ENCODE data around the gene CDK5RAP3.

The CDK5RAP3 gene

GRCh38 chr17:48026502-48027321 lies 55.8 kb downstream of the CDK5RAP3 start:
- Histone ChIP-seq H3K4me3 (ENCODE audit: low read length) (no peak overlapping the region), H3K9me3 (ENCODE audit: insufficient read depth, low read depth, low read length) (no peaks in the 10 kb centered on the region), H3K4me1 (ENCODE audit: insufficient read depth, low read length) (peaks cover 17% of the 10 kb centered on the region), H3K27ac (ENCODE audit: low read depth, low read length) (no peak overlapping the region), H3K27me3 (ENCODE audit: insufficient read depth, low read length) (peaks cover 27% of the 10 kb centered on the region), H3K9ac (ENCODE audit: low read depth, low read length) (no peak overlapping the region), H3K36me3 (ENCODE audit: insufficient read depth, low read length) (no peaks in the 10 kb centered on the region)
- WGBS: 23% methylated on average over 18 of the region's 18 CpGs

- Histone ChIP-seq H3K4me1 (ENCODE audit: insufficient read depth, low read length) (peaks cover 17% of the 10 kb centered on the region), H3K9ac (ENCODE audit: low read depth, low read length) (no peak overlapping the region), H3K36me3 (ENCODE audit: insufficient read depth, low read length) (no peaks in the 10 kb centered on the region), H3K27me3 (ENCODE audit: insufficient read depth, low read length) (peaks cover 27% of the 10 kb centered on the region), H3K4me3 (ENCODE audit: low read length) (no peak overlapping the region), H3K9me3 (ENCODE audit: insufficient read depth, low read depth, low read length) (no peaks in the 10 kb centered on the region), H3K27ac (ENCODE audit: low read depth, low read length) (no peak overlapping the region)
- WGBS: 89% methylated on average over 12 of the region's 12 CpGs
These were observed 56.5 kb downstream of the CDK5RAP3 start for GRCh38 chr17:48027322-48027981.

GRCh38 chr17:48028736-48029135 lies 57.8 kb downstream of the CDK5RAP3 start:
- Histone ChIP-seq H3K4me3 (ENCODE audit: low read length) (no peak overlapping the region), H3K9ac (ENCODE audit: low read depth, low read length) (no peak overlapping the region), H3K9me3 (ENCODE audit: insufficient read depth, low read depth, low read length) (no peaks in the 10 kb centered on the region), H3K36me3 (ENCODE audit: insufficient read depth, low read length) (no peaks in the 10 kb centered on the region), H3K4me1 (ENCODE audit: insufficient read depth, low read length) (peaks cover 13% of the 10 kb centered on the region; the same call in 1 of the 2 replicates), H3K27ac (ENCODE audit: low read depth, low read length) (no peak overlapping the region), H3K27me3 (ENCODE audit: insufficient read depth, low read length) (peaks cover 26% of the 10 kb centered on the region)
- whole genome bisulfite sequencing: 100% methylated on average over 1 of the region's 1 CpG

- Histone ChIP-seq H3K4me1 (ENCODE audit: insufficient read depth, low read length) (peaks cover 8% of the 10 kb centered on the region; the same call in 1 of the 2 replicates), H3K27ac (ENCODE audit: low read depth, low read length) (no peak overlapping the region), H3K9ac (ENCODE audit: low read depth, low read length) (no peak overlapping the region), H3K9me3 (ENCODE audit: insufficient read depth, low read depth, low read length) (no peaks in the 10 kb centered on the region), H3K27me3 (ENCODE audit: insufficient read depth, low read length) (peaks cover 11% of the 10 kb centered on the region), H3K4me3 (ENCODE audit: low read length) (no peak overlapping the region), H3K36me3 (ENCODE audit: insufficient read depth, low read length) (no peaks in the 10 kb centered on the region)
- WGBS: 80% methylated on average over 5 of the region's 5 CpGs
These were observed 59.6 kb downstream of the CDK5RAP3 start for GRCh38 chr17:48030531-48030930.

Measured in HUES64 (cell line).